ENCODE results near the gene TSPEAR. TPM values are rescaled to one million over a fixed set of nuclear protein-coding genes. Genes with fewer than 3 reads are reported as not detected.

TSPEAR gene
- total and polyA plus RNA-seq, 9 of the 15 experiments (the other 6 are each of a cell fraction or from before 2014, with no cell fraction given) = not detected

DNA sequence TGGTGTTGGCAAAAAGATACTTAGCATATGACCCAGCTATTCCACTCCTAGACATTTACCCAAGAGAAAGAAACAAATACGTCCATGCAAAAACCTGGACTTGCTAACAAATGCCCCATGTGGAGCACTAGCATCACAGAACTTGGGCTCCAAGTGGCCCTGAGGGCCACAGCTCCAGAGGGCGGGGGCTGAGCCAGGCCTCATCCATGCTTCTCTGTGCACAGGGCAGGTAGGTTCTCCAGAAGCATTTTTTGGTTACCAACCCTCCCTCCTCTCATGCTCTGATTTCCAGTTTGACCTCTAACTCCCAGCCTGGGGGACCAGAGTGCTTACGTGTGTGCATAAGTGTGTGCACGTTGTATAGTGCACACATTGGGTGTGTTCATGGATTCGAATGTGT is 46.7 kb downstream of the TSPEAR start:
- in situ Hi-C loops (cut with MboI) (no loop called here), intact Hi-C loops (cut with micrococcal nuclease) (no loop called here)
- 1% methylated on average over 5 of the region's 5 CpGs for WGBS (ENCODE audit: insufficient coverage, low coverage, missing lambda C conversion rate)
- no peaks in the 10 kb centered on the region for H3K36me3 ChIP-seq (ENCODE audit: control insufficient read depth, insufficient read depth, low read length)
- no peaks in the 10 kb centered on the region for H3K79me2 ChIP-seq (ENCODE audit: control insufficient read depth, insufficient read depth, low read length)
- H2AFZ ChIP-seq (ENCODE audit: low read depth, low read length) = no peak overlapping the region
- no peak overlapping the region for H3K4me2 ChIP-seq (ENCODE audit: insufficient read depth, low read length)
- POLR2A ChIA-PET = no interaction called here
- H3K9me3 ChIP-seq (replicated peaks; ENCODE audit: control insufficient read depth, insufficient read depth, low read depth, low read length) = no peaks in the 10 kb centered on the region
- ATAC-seq (no peak), DNase-seq (ENCODE audit: extremely low read depth in 1 of 4, low spot score in 3 of 4) (no peak), FAIRE-seq (no peak)
- no TSS peak for BruUV-seq (replicated peaks)
- H3K4me3 ChIP-seq = no peak overlapping the region
- H4K20me1 ChIP-seq (replicated peaks; ENCODE audit: control insufficient read depth, insufficient read depth, low read length) = no peaks in the 10 kb centered on the region
- no peak overlapping the region for H3K9ac ChIP-seq (ENCODE audit: insufficient read depth in 1 of 2, low read depth in 2 of 2, low read length in 2 of 2)
- TF ChIP-seq SAP30 (IDR thresholded peaks at IDR 0.05; ENCODE audit: borderline replicate concordance, insufficient read depth, low read depth, low read length, poor library complexity, severe bottlenecking) (no peak), PBX2 (CRISPR knock-in tag; IDR thresholded peaks at IDR 0.05; ENCODE audit: low read depth) (no peak), PBX2 (tag; conservative IDR thresholded peaks at IDR 0.05; ENCODE audit: low read depth) (no peak), TGIF2 (CRISPR knock-in tag; IDR thresholded peaks at IDR 0.05) (no peak), NELFE (IDR thresholded peaks at IDR 0.05; ENCODE audit: insufficient read depth, insufficient read length) (no peak), BDP1 (IDR thresholded peaks at IDR 0.05; ENCODE audit: insufficient read depth, insufficient read length) (no peak), JUND (IDR thresholded peaks at IDR 0.05; ENCODE audit: borderline replicate concordance, low read depth, low read length) (no peak), JUND (tag; IDR thresholded peaks at IDR 0.05; ENCODE audit: borderline replicate concordance, low read depth, low read length) (no peak), ZFP1 (CRISPR knock-in tag; IDR thresholded peaks at IDR 0.05) (no peak), FOXP4 (CRISPR knock-in tag; IDR thresholded peaks at IDR 0.05; ENCODE audit: borderline replicate concordance) (no peak), ATF4 (CRISPR knock-in tag; IDR thresholded peaks at IDR 0.05) (no peak), L3MBTL2 (IDR thresholded peaks at IDR 0.05) (no peak), CSDE1 (IDR thresholded peaks at IDR 0.05) (no peak)
- TF ChIP-seq, protein P1, sequence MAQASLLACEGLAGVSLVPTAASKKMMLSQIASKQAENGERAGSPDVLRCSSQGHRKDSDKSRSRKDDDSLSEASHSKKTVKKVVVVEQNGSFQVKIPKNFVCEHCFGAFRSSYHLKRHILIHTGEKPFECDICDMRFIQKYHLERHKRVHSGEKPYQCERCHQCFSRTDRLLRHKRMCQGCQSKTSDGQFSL (CRISPR knock-in tag; IDR thresholded peaks at IDR 0.05) = no peak
- TF ChIP-seq, protein P1 (tag; IDR thresholded peaks at IDR 0.05) = no peak
- H3K27ac ChIP-seq (ENCODE audit: extremely low read depth, low read depth, low read length) = no peak overlapping the region
- no peaks in the 10 kb centered on the region for H3K4me1 ChIP-seq (replicated peaks in 1 of 2; ENCODE audit: control insufficient read depth in 2 of 2, insufficient read depth in 2 of 2, low read length in 2 of 2)
- no peaks in the 10 kb centered on the region for H3K9me1 ChIP-seq (ENCODE audit: control insufficient read depth, insufficient read depth, low read length)
- H3K27me3 ChIP-seq (ENCODE audit: control insufficient read depth in 2 of 2, insufficient read depth in 2 of 2, low read length in 2 of 2) = no peaks in the 10 kb centered on the region
- CTCF ChIA-PET (ENCODE audit: low intra/inter-chr PET ratio) = no interaction called here
